CD14-positive monocyte (primary cell): Measurements from ENCODE around the gene ARMC7. TPM values are rescaled to one million over a fixed set of nuclear protein-coding genes. Genes with fewer than 3 reads are reported as not detected.

ENCODE experiments used
- DNase-seq, 3 donors: peaks; one replicate each; pipeline ENCODE4 v3.0.0-alpha.2; 2011 to 2022
- H2AFZ ChIP-seq: 2 replicates; pipeline ENCODE4 v1.6.0; 2012; ENCODE audit warnings: mild to moderate bottlenecking, low read depth, low read length, inconsistent platforms; ENCODE audit not compliant: insufficient read depth, poor library complexity, severe bottlenecking
- H3K27ac ChIP-seq, 2 donors: 1 replicate in 1 of 2; 2 replicates in 1 of 2; pipeline ENCODE4 v1.5.1; 2012 to 2013; ENCODE audit warnings: low read length in 2 of 2, control low read depth in 1 of 2, inconsistent platforms in 1 of 2, low read depth in 1 of 2, mild to moderate bottlenecking in 1 of 2
- H3K27me3 ChIP-seq, 2 donors: one replicate each; pipeline versions ENCODE4 v1.6.0 to v1.6.1; 2011 to 2013; ENCODE audit warnings: low read length in 2 of 2; ENCODE audit not compliant: control insufficient read depth in 2 of 2, insufficient read depth in 2 of 2
- H3K36me3 ChIP-seq, 2 donors: replicated peaks in 1 of 2; 1 replicate in 1 of 2; 2 replicates in 1 of 2; pipeline versions ENCODE4 v1.5.1 to v1.6.1; 2012 to 2013; ENCODE audit warnings: low read length in 2 of 2, control low read depth in 1 of 2, inconsistent platforms in 1 of 2, mild to moderate bottlenecking in 1 of 2; ENCODE audit not compliant: insufficient read depth in 2 of 2, control insufficient read depth in 1 of 2
- H3K4me1 ChIP-seq, 2 donors: 1 replicate in 1 of 2; 2 replicates in 1 of 2; pipeline versions ENCODE4 v1.5.1 to v1.6.1; 2012 to 2013; ENCODE audit warnings: low read length in 2 of 2, control low read depth in 1 of 2, inconsistent platforms in 1 of 2, mild to moderate bottlenecking in 1 of 2, moderate library complexity in 1 of 2; ENCODE audit not compliant: insufficient read depth in 2 of 2, control insufficient read depth in 1 of 2
- H3K4me2 ChIP-seq: replicated peaks from 2 replicates; pipeline ENCODE3; 2012; ENCODE audit warnings: low read length, moderate library complexity, mild to moderate bottlenecking; ENCODE audit not compliant: poor library complexity, severe bottlenecking; ENCODE audit errors: extremely low read depth
- H3K4me3 ChIP-seq, 3 experiments: fragments of 200-600 bp in 1 of 3; sonication (generic) in 1 of 3; replicated peaks in 1 of 3; 1 replicate in 2 of 3; 2 replicates in 1 of 3; pipeline ENCODE4 v1.5.1; 2011 to 2013; ENCODE audit warnings: low read length in 3 of 3, mild to moderate bottlenecking in 3 of 3, control low read depth in 2 of 3, low read depth in 2 of 3, inconsistent platforms in 1 of 3, moderate library complexity in 1 of 3
- H3K79me2 ChIP-seq: 2 replicates; pipeline ENCODE4 v1.6.0; 2012; ENCODE audit warnings: mild to moderate bottlenecking, control low read depth, inconsistent platforms, low read length, moderate library complexity; ENCODE audit not compliant: insufficient read depth
- H3K9ac ChIP-seq: 2 replicates; pipeline ENCODE4 v1.6.0; 2017; ENCODE audit warnings: low read length, mild to moderate bottlenecking; ENCODE audit not compliant: insufficient read depth, poor library complexity, severe bottlenecking
- H3K9me3 ChIP-seq, 2 donors: replicated peaks in 1 of 2; 1 replicate in 1 of 2; 2 replicates in 1 of 2; pipeline versions ENCODE4 v1.5.1 to v1.6.1; 2012 to 2013; ENCODE audit warnings: low read length in 2 of 2, control low read depth in 1 of 2; ENCODE audit not compliant: control insufficient read depth in 1 of 2, insufficient read depth in 1 of 2
- H4K20me1 ChIP-seq: 2 replicates; pipeline ENCODE4 v1.6.0; 2012; ENCODE audit warnings: mild to moderate bottlenecking, low read length, control low read depth, moderate library complexity; ENCODE audit not compliant: insufficient read depth
- H3K27ac Mint-ChIP-seq, 7 donors: one replicate each; pipeline ENCODE4 v1.8.0; 2020; ENCODE audit warnings: mild to moderate bottlenecking in 7 of 7, mixed read lengths in 7 of 7, moderate library complexity in 6 of 7, inconsistent platforms in 2 of 7
- H3K27me3 Mint-ChIP-seq, 3 donors: one replicate each; pipeline ENCODE4 v1.8.0; 2021 to 2022; ENCODE audit warnings: low read depth in 3 of 3, mild to moderate bottlenecking in 3 of 3, mixed read lengths in 3 of 3, moderate library complexity in 3 of 3, inconsistent platforms in 1 of 3
- H3K36me3 Mint-ChIP-seq, 2 donors: one replicate each; pipeline ENCODE4 v1.8.0; 2020; ENCODE audit warnings: mixed read lengths in 2 of 2, inconsistent platforms in 1 of 2, mild to moderate bottlenecking in 1 of 2
- H3K4me1 Mint-ChIP-seq: one replicate; pipeline ENCODE4 v1.8.0; 2020; ENCODE audit warnings: mild to moderate bottlenecking, mixed read lengths
- H3K4me3 Mint-ChIP-seq, 2 donors: one replicate each; pipeline ENCODE4 v1.8.0; 2020; ENCODE audit warnings: mild to moderate bottlenecking in 2 of 2, mixed read lengths in 2 of 2, moderate library complexity in 1 of 2
- H3K9me3 Mint-ChIP-seq, 7 donors: one replicate each; pipeline ENCODE4 v1.8.0; 2020 to 2022; ENCODE audit warnings: mixed read lengths in 7 of 7, mild to moderate bottlenecking in 6 of 7, moderate library complexity in 6 of 7, inconsistent platforms in 2 of 7
- CTCF ChIP-seq: fragments of 200-600 bp; IDR thresholded peaks from one replicate; pipeline ENCODE4 v1.8.0; 2022; ENCODE audit warnings: antibody characterized with exemption, mild to moderate bottlenecking
- WGBS: methylation state at CpG from one replicate; pipeline ENCODE4 v1.1.5; 2013; ENCODE audit warnings: missing lambda C conversion rate; ENCODE audit not compliant: insufficient coverage; 5-methylcytosine and 5-hydroxymethylcytosine counted together
- intact Hi-C, 2 donors: fragments of 100-400 bp; cut with micrococcal nuclease; formaldehyde crosslinking; loops; one replicate each; pipeline versions ENCODE4 v1.15.0 to v1.15.1; 2023
- polyA plus RNA-seq, 3 donors: library from polyadenylated mRNA; depleted of rRNA in 1 of 3; unstranded in 2 of 3; stranded (reverse) in 1 of 3; fragments of 300-500 nt in 2 of 3; fragments of >200 nt in 1 of 3; fragmentation: Illumina TruSeq in 2 of 3; gene quantifications; 1 replicate in 2 of 3; 2 replicates in 1 of 3; pipeline ENCODE4 v1.2.3, GENCODE V29; 2012 to 2021

ARMC7 gene
- polyA plus RNA-seq, 3 donors: 1.3 to 11.8 (median 2.1) TPM

DNA sequence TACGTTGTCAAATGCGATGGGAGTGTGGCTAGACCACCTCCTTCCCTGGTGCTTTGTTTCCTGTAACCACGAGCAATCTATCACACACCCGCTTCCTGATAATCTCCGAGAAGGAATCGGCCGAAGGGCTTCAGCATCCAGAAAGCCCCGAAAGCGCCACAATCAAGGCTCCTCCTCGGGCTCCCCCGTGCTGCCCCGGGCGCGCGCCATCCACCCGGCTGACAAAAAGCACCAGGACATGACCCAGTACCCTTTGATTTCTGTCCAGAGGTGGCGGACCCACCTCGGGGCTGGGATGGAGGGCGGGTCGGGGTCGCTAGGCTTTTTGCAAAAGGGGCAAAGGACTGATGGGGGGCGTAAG lies 743 bp upstream of the ARMC7 start:
- no peak for TF ChIP-seq CTCF
- Mint-ChIP-seq H3K27me3 (peaks cover 0 to 6% (median 6%) of the 10 kb centered on the region in 3 donors), H3K9me3 (no peaks in the 10 kb centered on the region), H3K4me1 (peaks cover 40% of the 10 kb centered on the region), H3K36me3 (peaks cover 32 to 40% of the 10 kb centered on the region in 2 donors), H3K4me3 (peak overlapping the region; percentile 85 to 95), H3K27ac (peak overlapping the region in 1 of 7 donors; percentile 75)
- peaks cover 12 to 23% of the 10 kb centered on the region in 2 donors for H3K36me3 ChIP-seq
- H3K79me2 ChIP-seq: peaks cover 24% of the 10 kb centered on the region
- H3K4me3 ChIP-seq: peak overlapping the region; percentile 78 to 88 (median 80)
- no peak overlapping the region for H3K27ac ChIP-seq
- H3K9ac ChIP-seq: peak overlapping the region; percentile 55
- peaks cover 38 to 40% of the 10 kb centered on the region in 2 donors for H3K4me1 ChIP-seq
- H3K9me3 ChIP-seq: no peaks in the 10 kb centered on the region
- intact Hi-C loops: no loop called here
- 2% methylated on average over 22 of the region's 22 CpGs for WGBS
- DNase-seq: peak in 1 of 3 donors; percentile 17
- no peaks in the 10 kb centered on the region for H3K27me3 ChIP-seq
- H2AFZ ChIP-seq: peak overlapping the region; percentile 87
- peak overlapping the region; percentile 93 for H3K4me2 ChIP-seq
- peaks cover 6% of the 10 kb centered on the region for H4K20me1 ChIP-seq

DNA sequence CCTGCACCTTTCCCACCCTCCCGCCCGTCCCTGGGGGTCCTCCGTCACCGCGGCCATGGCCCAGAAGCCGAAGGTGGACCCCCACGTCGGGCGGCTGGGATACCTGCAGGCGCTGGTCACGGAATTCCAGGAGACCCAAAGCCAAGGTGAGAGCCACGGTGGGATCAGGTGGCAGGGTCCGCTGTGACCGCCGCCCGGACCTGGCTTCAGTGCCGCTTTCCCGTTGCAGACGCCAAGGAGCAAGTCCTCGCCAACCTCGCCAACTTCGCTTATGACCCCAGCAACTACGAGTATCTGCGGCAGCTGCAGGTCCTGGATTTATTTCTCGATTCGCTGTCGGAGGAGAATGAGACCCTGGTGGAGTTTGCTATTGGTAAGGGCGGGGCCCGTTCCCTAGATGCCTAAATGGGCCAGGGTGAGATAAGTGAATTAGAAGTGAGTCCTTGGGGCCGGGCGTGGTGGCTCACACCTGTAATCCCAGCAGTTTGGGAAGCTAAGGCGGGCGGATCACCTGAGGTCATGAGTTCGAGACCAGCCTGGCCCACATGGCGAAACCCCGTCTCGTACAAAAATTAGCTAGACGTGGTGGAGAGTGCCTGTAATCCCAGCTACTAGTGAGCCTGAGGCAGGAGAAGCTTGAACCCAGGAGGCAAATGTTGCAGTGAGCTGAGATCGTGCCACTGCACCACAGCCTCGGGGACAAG lies 617 bp downstream of the ARMC7 start:
- intact Hi-C loops: loop anchor here (5.0 to 10.0 kb wide), 4 partner anchors 33 to 94 kb away; partner anchors contain the start of genes JPT1 (in 1 of the 2) and NUP85 (in 1 of the 2)
- peak overlapping the region in 5 of 7 donors; percentile 26 to 81 (median 64) for H3K27ac Mint-ChIP-seq
- H3K27ac ChIP-seq: peak overlapping the region; percentile 10 to 70

More for the DNA sequence above, 617 bp downstream of the ARMC7 start:
- H3K4me2 ChIP-seq: peak overlapping the region; percentile 93
- H3K36me3 Mint-ChIP-seq: peaks cover 22 to 26% of the 10 kb centered on the region in 2 donors
- H3K27me3 Mint-ChIP-seq: peaks cover 0 to 6% (median 6%) of the 10 kb centered on the region in 3 donors
- H3K4me3 ChIP-seq: peak overlapping the region; percentile 78 to 88 (median 80)
- H2AFZ ChIP-seq: peak overlapping the region; percentile 87
- H4K20me1 ChIP-seq: peaks cover 6% of the 10 kb centered on the region
- no peaks in the 10 kb centered on the region for H3K9me3 Mint-ChIP-seq
- no peak for TF ChIP-seq CTCF
- DNase-seq: peak in 1 of 3 donors; percentile 17
- no peaks in the 10 kb centered on the region for H3K27me3 ChIP-seq
- H3K4me1 ChIP-seq: peaks cover 50 to 52% of the 10 kb centered on the region in 2 donors
- H3K9me3 ChIP-seq: no peaks in the 10 kb centered on the region
- WGBS: 26% methylated on average over 31 of the region's 40 CpGs
- peak overlapping the region; percentile 85 to 93 for H3K4me3 Mint-ChIP-seq
- H3K36me3 ChIP-seq: peaks cover 0 to 9% of the 10 kb centered on the region in 2 donors
- peaks cover 52% of the 10 kb centered on the region for H3K4me1 Mint-ChIP-seq
- peaks cover 34% of the 10 kb centered on the region for H3K79me2 ChIP-seq
- peak overlapping the region; percentile 53 for H3K9ac ChIP-seq
